ENCODE data around the gene GGT6.

GGT6 gene

DNA sequence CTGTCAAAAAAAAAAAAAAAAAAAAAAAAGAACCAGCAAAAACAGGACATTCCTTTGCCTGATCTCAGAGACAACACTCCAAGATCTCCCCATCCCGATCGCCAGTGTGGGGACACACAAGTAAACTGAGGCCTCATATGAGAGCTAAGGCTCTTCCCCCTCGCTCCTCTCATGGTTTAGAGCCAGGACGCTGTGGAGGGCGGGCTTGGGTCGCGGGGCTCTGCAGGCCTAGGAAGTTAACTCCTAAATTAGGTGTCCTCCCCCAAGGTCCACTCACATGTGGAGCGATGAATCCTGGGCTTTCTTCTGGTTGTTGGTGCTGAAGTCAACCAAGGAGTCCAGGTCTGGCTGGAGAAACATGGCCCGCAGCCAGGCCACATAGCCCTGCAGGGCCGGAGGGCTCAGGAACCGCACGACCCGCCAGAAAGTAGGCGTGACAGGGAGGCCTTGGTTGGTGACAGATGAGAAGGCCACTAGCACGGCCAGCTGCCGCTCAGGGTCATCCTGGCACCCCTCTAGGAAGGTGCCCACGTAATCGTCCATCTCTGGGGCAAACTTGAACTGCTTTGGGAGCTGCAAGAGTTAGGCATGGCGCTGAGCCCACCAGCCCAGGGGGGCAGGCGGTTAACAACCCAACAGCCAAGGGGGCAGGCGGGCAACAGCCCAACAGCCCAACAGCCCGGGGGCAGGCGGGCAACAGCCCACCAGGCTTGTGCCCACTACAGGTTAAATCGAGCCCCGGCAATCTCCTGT is 10.4 kb downstream of the GGT6 start:
- DNase-seq (ENCODE audit: low read depth) = no peak
- TF ChIP-seq, protein P1, sequence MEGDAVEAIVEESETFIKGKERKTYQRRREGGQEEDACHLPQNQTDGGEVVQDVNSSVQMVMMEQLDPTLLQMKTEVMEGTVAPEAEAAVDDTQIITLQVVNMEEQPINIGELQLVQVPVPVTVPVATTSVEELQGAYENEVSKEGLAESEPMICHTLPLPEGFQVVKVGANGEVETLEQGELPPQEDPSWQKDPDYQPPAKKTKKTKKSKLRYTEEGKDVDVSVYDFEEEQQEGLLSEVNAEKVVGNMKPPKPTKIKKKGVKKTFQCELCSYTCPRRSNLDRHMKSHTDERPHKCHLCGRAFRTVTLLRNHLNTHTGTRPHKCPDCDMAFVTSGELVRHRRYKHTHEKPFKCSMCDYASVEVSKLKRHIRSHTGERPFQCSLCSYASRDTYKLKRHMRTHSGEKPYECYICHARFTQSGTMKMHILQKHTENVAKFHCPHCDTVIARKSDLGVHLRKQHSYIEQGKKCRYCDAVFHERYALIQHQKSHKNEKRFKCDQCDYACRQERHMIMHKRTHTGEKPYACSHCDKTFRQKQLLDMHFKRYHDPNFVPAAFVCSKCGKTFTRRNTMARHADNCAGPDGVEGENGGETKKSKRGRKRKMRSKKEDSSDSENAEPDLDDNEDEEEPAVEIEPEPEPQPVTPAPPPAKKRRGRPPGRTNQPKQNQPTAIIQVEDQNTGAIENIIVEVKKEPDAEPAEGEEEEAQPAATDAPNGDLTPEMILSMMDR (IDR thresholded peaks at IDR 0.05; ENCODE audit: low read depth, low read length, missing control alignments) = no peak
- H3K4me3 ChIP-seq (ENCODE audit: low read depth, low read length) = no peak overlapping the region
- in situ Hi-C loops (cut with HindIII; ENCODE audit: low sequenced_read_pairs) = no loop called here

DNA sequence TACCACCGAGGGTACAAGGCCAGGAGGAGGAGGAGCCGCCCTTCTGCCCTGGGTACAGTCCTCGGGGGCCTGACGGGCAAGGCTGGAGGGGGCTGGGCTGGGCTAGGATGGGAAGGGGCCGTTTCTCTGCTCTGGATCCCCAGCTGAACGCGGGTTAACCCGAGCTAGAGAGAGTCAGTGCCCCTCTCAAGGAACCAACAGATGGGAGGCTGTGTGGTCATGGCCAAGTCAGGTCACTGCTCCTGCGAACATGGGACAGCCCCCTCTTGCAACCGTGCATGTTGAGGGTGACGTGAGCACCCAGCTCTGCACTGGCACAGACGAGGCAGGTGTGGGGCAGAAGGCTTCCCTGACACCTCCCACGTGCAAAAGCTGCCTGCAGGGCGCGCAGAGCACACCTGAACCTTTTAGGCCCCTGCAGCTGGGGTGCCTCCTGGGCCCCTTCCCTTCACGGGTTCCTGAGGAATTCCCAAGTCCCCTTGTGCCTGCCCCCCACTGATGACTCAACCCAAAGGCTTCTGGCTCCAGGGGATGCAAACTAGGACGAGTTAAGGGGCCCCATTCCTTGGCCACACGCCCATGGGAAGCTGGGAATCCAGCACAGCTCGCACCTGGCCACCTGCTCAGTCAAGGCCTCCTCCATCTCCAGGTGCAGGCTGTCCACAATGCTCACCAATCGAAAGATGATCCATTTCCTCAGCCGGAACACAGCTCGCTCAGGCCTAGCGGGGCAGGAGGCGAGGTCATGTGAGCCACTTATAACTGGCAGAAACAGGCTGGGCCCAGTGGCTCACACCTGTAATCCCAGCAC is 11.5 kb downstream of the GGT6 start:
- DNase-seq (ENCODE audit: low read depth) = no peak
- in situ Hi-C loops (cut with HindIII; ENCODE audit: low sequenced_read_pairs) = no loop called here
- TF ChIP-seq, protein P1 (IDR thresholded peaks at IDR 0.05; ENCODE audit: low read depth, low read length, missing control alignments) = no peak
- no peak overlapping the region for H3K4me3 ChIP-seq (ENCODE audit: low read depth, low read length)

DNA sequence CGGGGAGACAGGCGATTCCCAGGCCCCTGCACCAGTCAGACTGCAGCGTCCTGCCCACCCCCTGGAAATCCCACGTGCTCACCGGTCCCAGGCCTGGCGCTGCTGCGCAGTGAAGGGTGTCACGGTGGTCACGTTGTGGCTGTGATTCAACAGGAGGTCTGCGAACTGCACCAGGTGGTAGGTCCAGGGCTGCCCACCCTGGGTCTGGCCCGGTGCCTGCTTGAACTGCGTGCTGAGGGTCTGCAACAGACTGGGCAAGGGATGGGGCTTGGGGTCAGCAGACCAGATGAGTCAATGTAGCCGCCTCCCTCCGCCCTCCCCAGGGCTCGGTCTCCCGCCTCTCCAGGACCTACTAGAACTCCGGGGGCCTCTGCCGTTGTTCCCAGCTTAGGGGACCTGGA is 12.3 kb downstream of the GGT6 start:
- DNase-seq (ENCODE audit: low read depth) = no peak
- H3K4me3 ChIP-seq (ENCODE audit: low read depth, low read length) = no peak overlapping the region
- in situ Hi-C loops (cut with HindIII; ENCODE audit: low sequenced_read_pairs) = no loop called here
- TF ChIP-seq, protein P1 (IDR thresholded peaks at IDR 0.05; ENCODE audit: low read depth, low read length, missing control alignments) = no peak

DNA sequence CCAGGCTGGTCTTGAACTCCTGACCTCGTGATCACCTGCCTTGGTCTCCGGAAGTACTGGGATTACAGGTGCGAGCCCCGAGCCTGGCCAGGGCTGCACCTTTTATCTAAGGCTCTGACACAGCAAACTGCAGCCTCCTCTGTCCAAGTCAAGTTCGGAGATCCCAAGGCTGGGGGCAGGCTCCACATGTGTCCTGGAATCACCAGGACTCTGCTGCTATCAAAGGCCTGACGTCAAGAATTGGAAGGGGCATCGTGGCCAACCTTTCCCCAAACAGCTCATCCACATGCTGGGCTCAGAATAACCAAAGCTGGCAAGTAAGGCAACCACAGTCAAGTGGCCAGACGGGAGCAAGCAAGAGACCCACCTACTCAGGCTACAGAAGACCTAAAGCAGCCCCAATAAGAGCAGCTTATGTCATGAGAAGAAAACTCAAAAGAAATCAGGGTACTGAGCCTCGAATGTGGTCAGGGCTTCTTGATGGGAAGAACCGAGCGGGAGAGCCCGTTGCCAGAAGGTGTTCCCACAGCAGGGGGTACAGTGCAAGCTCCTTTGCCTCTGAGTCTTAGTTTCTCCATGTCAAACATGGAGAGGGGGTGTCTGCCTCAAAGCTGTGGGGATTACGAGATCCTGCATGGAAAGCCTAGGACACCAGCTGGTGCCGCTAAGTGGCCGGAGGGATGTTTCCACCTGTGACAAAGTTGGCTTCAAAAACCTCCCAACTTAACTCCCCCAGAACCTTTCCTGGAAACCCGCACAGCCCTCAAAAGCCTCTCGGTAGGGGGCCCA is 13.1 kb downstream of the GGT6 start:
- DNase-seq (ENCODE audit: low read depth) = no peak
- in situ Hi-C loops (cut with HindIII; ENCODE audit: low sequenced_read_pairs) = no loop called here
- H3K4me3 ChIP-seq (ENCODE audit: low read depth, low read length) = no peak overlapping the region
- TF ChIP-seq, protein P1 (IDR thresholded peaks at IDR 0.05; ENCODE audit: low read depth, low read length, missing control alignments) = no peak

DNA sequence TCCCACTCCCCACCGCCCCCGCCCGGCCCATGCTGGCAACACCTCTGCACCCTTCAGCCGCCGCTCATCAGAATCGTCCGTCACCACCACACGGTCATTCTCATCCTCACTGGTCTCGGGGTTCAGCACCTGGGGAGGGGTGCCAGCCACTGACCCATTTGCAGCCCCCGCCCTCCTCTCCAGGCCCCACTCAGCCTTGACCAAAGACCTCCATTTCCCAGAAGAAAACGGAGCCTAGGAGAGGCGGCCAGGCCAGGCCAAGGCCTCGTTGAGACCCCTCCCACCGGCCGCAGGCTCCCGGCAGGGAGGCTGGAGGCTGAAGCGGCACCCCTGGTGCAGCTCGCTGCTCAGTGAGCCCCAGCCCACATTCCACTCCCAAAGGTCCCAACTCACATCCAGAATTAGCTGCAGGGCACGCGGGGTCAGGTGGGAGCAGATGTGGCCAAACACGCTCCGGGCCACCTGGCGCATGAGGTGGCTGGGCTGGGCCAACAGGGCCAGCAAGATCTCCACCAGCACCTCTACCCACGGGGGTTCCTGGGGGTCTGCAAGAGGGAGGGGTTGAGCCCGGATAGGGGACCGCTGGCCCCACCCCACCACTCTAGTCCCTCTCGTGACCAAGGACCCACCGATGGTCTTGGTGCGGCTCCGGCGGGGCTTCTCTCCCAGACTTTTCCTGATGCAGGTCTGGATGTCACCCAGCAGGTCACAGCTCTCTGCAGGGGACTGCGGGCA is 15.0 kb downstream of the GGT6 start:
- no peak overlapping the region for H3K4me3 ChIP-seq (ENCODE audit: low read depth, low read length)
- in situ Hi-C loops (cut with HindIII; ENCODE audit: low sequenced_read_pairs) = no loop called here
- DNase-seq (ENCODE audit: low read depth) = no peak
- TF ChIP-seq, protein P1 (IDR thresholded peaks at IDR 0.05; ENCODE audit: low read depth, low read length, missing control alignments) = no peak

DNA sequence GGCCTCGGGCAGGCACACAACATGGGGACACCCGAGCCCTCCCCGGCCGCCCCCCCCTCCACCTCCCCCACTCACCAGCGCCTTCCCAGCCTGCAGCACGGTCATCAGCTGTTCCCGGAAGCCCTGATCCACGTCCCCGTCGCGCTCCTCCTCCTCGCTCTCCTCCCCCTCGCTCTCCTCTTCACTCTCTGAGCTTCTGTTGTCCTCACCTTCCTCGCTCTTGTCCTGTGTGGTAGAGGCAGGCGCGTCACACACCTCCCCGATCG is 15.5 kb downstream of the GGT6 start:
- H3K4me3 ChIP-seq (ENCODE audit: low read depth, low read length) = no peak overlapping the region
- DNase-seq (ENCODE audit: low read depth) = no peak
- TF ChIP-seq, protein P1 (IDR thresholded peaks at IDR 0.05; ENCODE audit: low read depth, low read length, missing control alignments) = no peak
- in situ Hi-C loops (cut with HindIII; ENCODE audit: low sequenced_read_pairs) = no loop called here
